Fibroblast of gingiva (primary cell): ENCODE measurements around the gene RNF43.
"Not testable (repeated sequence)": the region's sequence is repeated elsewhere in the genome, so short reads cannot be mapped to it uniquely, and the experiment has no call there.

Experiments
- DNase-seq: peaks from one replicate; pipeline ENCODE4 v3.0.0-alpha.2; 2011; ENCODE audit warnings: low read depth

RNF43 gene

DNA sequence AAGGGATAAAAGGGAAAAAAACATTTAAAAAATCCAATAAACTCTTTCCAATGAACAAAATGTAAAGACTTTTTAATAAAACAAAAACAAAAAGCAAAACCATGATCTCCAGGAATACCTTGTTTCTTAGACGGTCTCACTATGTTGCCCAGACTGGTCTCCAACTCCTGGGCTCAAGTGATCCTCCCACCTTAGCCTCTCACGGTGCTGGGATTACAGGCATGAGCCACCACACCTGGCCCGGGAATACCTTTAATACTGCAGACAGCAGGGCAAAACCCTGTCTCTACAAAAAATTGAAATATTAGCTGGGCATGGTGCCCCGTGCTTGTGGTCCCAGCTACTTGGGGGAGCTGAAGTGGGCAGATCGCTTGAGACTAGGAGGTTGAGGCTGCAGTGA, 7.9 kb downstream of the RNF43 start:
- DNase-seq = no peak

DNA sequence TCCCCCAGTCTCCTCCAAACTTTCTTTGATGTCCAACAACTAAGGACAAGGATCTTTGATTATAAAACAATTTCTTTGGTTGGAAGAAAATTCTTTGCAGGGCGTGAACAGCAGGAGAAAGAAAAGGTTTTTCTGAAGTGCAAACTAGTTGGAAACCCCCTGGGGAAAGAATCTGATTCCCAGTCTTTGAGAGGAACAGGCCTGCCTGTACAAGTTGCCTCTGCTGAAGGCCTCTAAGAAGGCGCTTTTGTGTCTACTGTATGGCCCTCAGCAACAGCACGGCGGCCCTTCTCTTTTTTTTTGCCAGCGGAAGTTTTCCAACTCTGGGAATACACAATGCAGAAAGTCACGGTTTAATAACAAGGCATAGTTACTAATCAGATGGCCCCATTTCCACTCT, 14.0 kb downstream of the RNF43 start:
- no peak for DNase-seq

DNA sequence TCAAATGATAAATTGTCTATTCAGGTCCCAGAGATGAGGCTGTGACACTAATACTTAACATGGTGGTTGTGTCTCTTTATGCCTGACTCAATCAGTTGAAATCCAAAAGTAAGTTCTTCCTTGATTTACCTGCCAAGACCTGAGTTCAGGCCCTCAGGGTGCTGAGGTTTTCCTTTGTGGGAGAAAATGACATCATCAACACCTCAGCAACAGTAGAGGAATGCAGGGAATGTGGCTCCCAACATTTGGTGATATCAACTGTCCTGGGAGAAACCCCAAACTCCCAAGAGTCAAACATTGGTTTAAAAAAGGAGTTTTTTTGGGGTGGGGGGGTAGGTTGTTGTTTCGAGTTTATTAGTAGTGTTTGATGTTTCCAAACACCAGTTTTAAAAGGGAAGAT, 14.7 kb downstream of the RNF43 start:
- DNase-seq = no peak

DNA sequence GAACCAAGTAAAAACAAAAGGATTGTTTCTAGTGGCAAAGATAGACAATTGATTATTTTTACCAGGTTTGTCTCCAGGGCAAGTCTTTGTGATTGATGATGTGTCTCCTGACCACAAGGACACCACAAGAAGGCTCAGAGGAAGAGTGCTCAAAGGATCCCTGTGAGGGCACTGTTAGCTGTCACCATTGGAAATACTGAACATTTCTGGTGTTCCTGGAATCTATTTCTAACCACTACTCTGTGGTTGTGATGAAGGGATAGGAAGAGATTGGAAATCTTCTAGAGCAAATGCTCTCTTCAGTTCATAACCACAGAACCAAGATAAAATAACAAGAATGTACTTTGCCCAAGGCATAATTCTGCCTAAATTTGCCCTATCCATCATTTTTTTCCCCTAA, 15.3 kb downstream of the RNF43 start:
- no peak for DNase-seq

DNA sequence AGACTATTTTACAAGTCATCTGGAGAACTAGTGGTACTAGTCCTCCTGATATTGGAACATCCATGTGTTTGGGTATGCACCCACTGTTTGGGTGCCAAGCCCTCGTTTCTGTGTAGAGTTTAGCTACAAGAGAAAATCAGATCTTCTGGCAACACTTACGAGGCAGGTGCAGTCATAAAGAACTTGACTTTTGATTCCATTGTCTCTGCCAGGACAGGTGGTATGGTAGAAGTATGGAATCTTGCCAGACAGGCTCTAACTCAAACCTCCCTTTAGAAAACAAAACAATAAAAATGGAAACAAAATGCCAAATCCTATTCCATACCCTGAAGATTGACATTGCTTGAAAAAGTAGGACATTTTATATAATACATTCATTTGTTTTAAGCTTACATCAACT, 16.0 kb downstream of the RNF43 start:
- DNase-seq = no peak

DNA sequence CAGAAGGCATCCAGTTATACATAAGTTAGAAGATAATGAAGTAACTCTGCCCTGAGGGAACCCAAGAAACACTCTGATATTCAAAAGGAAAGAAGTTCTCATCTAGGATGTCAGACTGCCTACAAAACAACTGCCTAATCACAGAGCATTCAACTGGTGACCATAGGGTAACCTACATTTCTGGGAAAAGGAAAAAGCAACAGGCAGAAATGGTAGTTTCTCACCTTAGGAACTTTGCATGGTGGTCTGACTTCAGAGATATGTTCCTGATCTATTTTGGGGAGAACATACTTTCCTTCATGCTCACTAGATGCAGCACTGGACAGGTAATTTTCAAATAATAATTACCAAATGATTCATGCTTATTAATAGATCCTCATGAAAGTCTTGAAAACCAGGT, 16.5 kb downstream of the RNF43 start:
- DNase-seq = no peak

DNA sequence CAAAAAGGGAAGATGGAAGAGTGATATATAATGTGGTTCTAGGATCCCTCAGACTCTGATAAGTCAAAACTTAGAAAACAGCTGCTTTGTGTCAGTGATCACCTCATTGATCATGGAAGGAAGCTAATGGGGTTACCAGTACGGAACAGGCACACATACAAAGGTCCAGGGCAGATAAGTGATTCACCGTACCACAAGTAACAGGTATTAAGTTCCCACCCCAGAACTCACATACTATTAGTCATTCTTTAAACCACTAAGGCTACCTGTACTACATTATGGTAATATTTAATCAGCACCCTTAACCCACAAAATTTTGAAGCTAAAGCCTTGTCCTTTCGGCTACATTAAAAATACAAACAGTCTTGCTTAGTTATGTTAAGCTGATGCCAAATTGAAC, 17.4 kb downstream of the RNF43 start:
- no peak for DNase-seq

DNA sequence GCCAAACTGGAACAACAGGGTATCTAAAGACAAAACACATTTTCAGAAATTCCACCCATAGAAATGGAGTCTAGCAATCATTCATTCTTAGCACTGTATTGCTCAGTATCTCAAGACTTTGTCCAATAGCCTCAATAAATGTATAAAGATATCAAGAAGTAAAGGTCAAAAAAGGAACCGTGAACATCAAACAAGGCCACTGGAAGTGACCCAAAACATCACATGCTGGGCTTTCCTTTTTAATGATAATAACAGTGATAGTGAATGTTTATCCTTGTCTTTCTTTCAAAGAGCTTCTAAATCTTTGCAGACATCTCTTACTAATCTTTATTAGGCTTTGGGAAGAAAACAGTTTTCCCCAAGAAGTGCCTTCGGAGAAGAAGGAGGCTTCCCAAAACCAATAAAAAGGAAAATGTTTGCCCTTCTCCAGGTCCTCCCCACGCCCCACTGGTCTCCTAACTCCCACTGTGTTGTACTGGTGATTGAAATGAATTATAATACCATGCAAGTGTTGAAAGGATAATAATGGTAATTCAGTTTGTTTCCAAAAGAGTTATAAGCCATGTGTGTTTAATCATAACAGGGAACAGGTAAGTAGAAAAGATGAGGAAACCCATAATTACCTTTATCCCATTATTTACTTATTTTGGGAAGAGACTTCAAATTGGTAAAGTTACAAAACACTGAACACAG, 18.6 kb downstream of the RNF43 start:
- DNase-seq = no peak

DNA sequence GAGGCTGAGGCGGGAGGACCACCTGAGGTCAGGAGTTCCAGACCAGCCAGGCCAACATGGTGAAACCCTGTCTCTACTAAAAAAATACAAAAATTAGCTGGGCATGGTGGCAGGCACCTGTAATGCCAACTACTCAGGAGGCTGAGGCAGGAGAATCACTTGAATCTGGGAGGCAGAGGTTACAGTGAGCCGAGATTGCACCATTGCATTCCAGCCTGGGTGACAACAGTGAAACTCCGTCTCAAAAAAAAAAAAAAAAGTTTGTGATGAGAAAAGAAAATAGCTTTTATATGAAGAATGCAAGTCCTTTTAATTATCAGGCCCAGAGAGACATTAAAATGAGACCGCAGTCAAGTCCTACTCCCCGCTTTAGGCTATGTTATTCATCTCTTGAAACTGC, 19.9 kb downstream of the RNF43 start:
- DNase-seq = not testable (repeated sequence)

DNA sequence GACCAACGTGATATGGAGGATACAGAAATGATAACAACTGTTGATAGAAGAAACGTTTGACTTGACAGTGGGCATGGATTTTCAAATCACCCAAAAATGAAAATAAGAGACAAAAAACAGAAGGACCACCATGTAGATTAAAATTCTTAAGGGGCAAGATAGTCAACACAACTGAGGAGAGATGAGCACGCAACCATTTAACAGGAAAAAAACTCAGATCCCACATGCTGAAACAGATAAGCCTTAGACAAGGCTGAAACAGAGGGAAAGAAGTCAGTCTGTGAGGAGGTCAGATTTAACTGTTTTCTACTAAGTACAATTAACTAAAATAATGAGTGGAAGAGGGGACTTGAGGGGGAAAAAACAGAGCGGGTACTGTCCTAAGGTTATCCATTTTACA, 21.2 kb downstream of the RNF43 start:
- DNase-seq = no peak

DNA sequence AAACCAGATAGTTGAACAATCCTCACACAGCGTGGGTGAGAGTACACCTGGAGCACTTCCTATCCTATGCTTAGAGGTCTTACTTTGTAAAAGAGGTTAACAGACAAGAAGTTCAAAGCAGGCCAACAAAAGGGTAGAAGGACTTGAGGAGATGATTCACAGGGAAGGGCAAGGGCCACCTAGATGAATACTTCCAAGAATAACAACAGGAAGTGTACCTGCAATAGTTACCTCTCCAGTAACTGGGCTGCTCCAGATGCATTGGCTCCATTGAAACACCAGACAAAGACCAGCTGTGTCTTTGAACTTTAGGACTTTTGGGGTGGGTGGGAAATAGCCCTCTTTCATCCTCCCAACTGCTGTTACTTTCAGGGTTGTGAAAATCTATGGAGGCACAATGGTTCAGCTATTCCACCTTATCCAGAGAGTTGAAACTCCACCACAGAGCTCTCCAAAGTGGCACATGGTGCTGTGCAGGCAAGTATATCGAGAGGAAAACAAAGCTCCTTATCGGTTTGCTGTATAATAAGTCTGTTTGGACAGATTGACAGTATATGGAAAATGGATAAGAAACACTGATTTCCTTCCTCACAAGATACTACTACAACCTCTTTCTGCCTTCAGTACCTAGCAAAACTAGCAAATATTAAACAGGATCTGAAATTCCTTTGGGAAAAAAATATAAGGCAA, 22.7 kb downstream of the RNF43 start:
- DNase-seq = no peak

DNA sequence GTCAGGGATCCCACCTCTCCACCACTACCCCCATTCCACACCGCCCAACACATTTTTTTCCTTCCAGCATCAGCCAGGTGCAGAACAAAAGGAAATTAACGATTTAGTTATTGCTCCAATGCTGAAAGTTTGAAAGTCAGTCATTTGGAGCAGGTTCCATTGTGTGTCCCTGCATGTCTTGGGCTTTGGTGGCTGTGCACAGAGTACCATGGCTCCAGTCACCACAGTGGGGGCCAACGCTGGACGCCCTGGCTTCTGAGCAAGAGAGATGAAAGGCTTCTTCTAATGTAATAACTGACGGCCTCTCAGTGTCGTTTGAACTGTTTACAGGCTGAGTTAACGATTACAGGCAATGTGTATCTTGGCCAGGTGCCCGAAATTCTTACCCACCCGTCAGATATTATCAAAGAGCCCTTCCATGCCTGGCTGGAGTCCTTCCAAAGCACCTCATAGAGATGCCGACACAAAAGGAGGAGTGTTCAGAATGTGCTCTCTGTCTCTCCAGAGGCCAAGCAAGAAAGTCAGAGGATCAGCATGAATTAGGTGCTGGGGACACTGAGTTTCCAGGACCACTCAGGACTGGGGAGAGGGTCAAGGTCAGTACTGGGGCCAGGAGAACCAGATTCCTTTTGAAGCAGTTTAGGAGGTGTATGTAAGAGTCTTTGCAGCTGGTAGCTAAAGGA, 25.9 kb downstream of the RNF43 start:
- no peak for DNase-seq

DNA sequence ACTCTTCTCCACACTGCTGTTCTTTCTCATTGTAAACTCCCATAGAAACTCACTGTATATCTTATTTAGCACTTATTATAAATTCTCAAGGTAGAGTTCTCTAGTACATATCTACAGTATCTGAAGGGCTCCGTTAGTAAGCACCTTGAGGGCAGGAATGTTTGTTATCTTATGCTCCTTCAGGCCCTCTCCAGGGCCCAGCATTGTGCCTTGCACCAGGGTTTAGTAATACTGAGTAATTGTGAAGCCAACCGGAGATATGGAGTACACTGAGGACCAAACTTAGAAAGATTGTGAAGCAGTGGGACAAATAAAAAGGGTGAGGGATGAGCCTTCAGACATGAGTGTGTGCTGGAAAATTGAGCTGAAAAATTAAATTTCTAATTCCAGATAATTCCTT, 26.4 kb downstream of the RNF43 start:
- DNase-seq = no peak

DNA sequence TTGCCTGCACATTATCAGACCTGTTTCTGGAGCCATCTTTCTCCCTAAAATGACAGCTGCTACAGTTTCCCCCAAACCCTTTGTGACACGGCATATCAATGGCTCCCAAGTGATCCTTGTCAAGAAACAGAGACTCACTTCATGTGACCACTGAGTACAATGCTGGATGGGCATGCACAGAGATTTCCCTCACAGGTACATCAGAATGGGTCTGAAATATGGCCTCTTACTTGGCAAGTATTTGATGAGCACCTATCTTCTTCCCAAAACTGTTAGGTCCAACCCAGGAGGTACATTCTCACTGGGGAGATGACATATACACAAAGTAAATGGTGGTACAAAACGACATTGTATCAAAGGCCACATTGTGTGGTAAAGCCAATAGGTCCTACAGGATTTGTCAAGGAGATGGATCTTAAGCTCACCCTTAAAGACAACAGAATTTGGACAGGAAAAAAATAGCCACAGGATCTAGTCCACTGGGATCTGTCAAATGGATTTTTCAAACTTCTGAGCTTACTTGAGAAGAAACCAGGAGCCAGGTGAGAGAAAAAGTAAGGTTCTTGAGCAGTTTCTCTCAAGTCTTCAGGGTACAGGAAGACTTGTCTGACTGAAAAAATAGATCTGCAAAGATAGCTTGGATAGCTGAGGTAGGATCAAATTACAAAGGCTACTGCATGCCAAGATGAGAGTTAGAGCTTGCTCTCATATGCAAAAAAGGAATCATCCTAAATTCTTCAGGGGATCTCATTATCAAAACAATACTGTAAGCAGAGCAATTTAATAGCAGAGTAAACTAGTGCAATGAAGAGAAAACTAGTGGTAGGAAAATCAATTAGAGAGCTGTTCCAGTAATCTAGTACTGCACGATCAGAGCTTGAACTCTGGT, 28.8 kb downstream of the RNF43 start:
- no peak for DNase-seq

DNA sequence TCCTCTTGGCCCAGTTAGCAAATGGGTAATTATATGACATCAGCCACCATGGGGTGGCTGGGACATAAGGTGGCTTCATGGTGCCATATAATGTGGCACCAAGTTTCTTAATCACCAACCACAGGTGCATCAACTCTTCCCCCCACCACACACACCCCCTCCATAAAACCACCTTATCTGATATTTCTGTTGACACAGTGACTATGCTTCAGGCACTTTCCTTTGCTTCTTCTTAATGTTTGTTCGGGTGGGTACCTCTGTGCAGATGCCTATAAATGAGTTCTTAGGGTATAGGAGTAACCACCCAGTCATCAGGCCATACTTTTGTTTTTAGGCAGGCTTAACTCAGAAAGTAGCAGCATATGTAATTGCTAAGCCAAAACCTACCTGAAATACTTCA, 29.5 kb downstream of the RNF43 start:
- no peak for DNase-seq

DNA sequence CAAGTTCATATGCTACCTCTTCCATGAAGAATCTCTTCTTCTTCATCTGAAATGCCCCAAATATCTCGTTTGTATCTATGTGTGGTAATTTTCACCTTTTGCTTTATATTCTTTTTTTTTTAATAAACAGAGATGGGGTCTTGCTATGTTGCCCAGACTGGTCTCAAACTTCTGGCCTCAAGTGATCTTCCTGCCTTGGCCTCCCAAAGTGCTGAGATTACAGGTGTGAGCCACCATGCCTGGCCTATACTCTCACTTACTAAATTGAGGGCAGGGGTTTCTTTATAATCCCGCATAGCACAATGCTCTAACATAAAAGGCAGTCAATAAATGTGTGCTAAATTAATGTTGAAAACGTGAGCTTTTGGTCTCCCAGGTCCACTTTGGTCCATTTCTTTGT, 30.6 kb downstream of the RNF43 start:
- no peak for DNase-seq

DNA sequence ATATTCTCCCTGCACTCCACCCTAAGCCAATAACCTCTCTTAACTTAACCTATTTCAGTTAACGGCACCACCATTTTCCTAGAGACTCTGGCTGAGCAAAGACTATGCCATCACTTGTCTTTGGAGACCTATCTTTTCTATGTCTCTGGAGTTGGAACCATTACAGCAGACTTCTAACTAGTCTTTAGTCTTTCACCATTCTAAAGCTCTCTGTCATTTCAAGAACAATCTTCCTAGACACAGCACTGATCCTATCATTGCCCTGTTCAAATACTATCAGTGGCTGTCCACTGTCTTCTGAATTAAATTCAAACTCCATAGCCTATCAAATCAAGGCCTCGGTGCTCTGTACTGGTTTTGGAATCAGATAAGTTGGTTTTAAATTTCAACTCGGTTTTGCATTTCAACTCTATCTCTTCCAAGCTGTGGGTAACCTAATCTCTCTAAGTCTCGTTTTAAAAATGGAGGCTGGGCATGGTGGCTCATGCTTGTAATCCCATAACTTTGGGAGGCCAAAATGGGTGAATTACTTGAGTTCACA, 31.9 kb downstream of the RNF43 start:
- no peak for DNase-seq

DNA sequence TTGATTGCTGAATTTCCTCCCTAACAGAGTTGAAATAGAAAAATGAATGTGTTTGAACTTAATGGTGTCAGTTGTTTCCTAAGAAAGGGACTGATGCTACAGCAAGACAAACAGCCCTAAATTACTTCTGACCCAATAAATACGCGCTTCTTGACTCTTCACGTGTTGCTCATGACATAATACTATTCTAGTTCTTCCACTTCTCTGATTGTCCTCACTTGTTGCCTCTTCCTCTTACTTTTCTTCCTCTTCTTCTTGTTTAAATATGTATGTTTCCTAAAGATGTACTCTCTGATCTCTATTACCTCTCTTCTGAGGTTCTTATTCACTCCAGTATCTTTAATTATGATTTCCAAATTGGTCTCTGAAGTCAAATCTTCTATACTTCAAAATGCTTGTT, 32.4 kb downstream of the RNF43 start:
- no peak for DNase-seq

DNA sequence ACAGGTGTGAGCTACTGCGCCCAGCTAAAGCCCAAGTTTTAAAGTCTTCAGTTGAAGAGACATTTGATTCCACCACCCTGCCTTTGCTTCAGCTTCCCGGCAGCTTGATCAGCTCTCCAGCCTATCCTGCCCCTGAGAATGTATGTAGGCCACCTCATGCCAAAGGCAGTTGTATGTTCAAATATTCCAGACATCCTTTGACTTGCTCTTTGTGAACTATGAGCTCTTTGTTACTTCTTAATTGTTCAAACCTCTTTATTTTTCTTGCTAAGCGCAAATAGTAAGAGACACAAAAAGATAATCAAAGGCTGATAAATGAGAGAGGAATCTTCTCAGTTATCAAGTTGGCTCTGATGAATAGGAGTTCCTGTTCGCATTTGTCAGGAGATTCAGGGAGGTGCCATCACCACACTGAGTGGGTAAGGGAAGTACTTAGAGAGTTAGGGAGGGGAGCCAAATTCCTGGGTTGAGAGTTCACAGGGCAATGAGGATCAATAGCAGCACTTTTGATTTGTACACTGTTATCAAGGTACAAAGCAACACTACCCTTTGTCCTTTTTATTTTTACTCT, 33.4 kb downstream of the RNF43 start:
- no peak for DNase-seq

DNA sequence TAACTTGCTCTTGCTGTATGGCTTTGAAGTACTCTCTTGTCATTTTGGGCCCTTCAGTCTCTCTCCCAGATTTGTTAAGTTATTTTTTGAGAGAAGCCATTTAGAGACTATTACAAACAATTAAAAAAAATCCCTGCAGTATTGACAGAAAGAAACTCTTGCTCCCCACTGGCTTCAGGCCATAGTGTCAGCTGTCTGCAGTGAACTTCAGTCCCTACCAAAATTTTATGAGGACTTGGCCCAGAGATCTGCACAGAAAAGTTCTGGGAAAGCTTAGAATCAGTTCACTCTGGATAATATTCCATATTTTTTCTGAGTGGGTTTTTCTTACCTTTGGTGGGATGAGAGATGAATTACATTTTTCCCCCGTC, 34.5 kb downstream of the RNF43 start:
- no peak for DNase-seq

DNA sequence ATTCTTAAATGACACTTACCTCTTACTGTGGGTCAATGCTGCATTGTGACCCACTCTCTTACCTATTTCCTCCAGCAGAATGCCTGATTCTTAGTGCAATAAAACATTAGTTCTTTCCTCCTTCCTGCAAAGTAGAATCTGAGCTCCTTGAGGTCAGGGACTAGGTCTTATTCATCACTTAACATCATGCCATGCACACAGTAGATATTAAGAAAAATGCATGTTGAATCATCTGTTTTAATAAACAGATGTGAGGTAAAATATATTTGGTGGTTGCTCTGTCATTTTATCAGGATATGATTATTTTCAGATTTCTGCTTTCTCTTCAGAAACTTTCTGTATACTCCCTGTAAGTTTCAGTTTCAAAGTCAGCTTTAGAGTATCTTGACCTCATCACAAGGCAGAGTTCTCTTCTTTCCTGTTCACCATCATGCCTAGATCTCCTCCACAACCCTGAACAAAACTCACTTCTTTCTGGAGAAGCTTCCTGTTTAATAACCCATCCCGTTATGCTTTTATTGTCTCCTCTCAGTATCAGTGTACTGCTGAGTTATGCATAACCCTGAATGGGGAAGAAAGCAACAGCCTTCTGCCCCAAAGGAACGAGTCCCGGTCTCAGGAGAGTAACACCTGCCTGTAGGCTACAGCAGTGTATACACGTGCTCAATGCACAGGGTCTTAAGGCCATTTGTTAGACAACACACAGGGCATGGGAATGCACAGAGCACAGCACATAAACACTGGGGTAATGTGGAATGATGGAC, 35.0 kb downstream of the RNF43 start:
- no peak for DNase-seq
